Natural killer cell (primary cell): ENCODE results near the gene MRPL36. TPM values are rescaled to one million over a fixed set of nuclear protein-coding genes. Genes with fewer than 3 reads are reported as not detected.

ENCODE experiments used
- ATAC-seq, 3 donors: fragments of 150-1000 bp in 2 of 3; fragments of 200-7000 bp in 1 of 3; cut with Tn5 transposase; 1 replicate in 1 of 3; 2 replicates in 2 of 3; pipeline ENCODE4 v1.10.0; 2021; ENCODE audit warnings: mild to moderate bottlenecking in 2 of 3, moderate library complexity in 2 of 3
- DNase-seq, 2 donors: peaks; one replicate each; pipeline versions ENCODE4 v3.0.0 to v3.0.0-alpha.2; 2013 to 2021; ENCODE audit warnings: mixed read lengths in 1 of 2
- H3K27ac ChIP-seq: one replicate; pipeline ENCODE4 v1.5.1; 2013; ENCODE audit warnings: mild to moderate bottlenecking, low read length
- H3K27me3 ChIP-seq: one replicate; pipeline ENCODE4 v1.6.1; 2013; ENCODE audit warnings: low read length; ENCODE audit not compliant: control insufficient read depth, insufficient read depth
- H3K36me3 ChIP-seq: one replicate; pipeline ENCODE4 v1.6.1; 2013; ENCODE audit warnings: low read length; ENCODE audit not compliant: control insufficient read depth, insufficient read depth
- H3K4me1 ChIP-seq: one replicate; pipeline ENCODE4 v1.6.1; 2013; ENCODE audit warnings: low read length; ENCODE audit not compliant: control insufficient read depth, insufficient read depth
- H3K4me3 ChIP-seq: one replicate; pipeline ENCODE4 v1.5.1; 2013; ENCODE audit warnings: low read length
- H3K9me3 ChIP-seq: one replicate; pipeline ENCODE4 v1.6.1; 2013; ENCODE audit warnings: low read length; ENCODE audit not compliant: control insufficient read depth, insufficient read depth
- H3K27ac Mint-ChIP-seq, 2 donors: one replicate each; pipeline ENCODE4 v1.8.0; 2022; ENCODE audit warnings: mild to moderate bottlenecking in 2 of 2, mixed read lengths in 2 of 2, moderate library complexity in 1 of 2
- H3K27me3 Mint-ChIP-seq, 2 donors: one replicate each; pipeline ENCODE4 v1.8.0; 2022; ENCODE audit warnings: low read depth in 2 of 2, mixed read lengths in 2 of 2
- H3K36me3 Mint-ChIP-seq: one replicate; pipeline ENCODE4 v1.8.0; 2022; ENCODE audit warnings: mixed read lengths
- H3K4me1 Mint-ChIP-seq, 2 donors: one replicate each; pipeline ENCODE4 v1.8.0; 2022; ENCODE audit warnings: mixed read lengths in 2 of 2
- H3K4me3 Mint-ChIP-seq: one replicate; pipeline ENCODE4 v1.8.0; 2022; ENCODE audit warnings: mild to moderate bottlenecking, moderate library complexity, mixed read lengths
- H3K9me3 Mint-ChIP-seq, 2 donors: one replicate each; pipeline ENCODE4 v1.8.0; 2022; ENCODE audit warnings: mixed read lengths in 2 of 2
- WGBS: methylation state at CpG from one replicate; pipeline ENCODE4 v1.1.7; 2013; ENCODE audit warnings: missing lambda C conversion rate; ENCODE audit not compliant: insufficient coverage; 5-methylcytosine and 5-hydroxymethylcytosine counted together
- intact Hi-C: fragments of 100-400 bp; cut with micrococcal nuclease; formaldehyde crosslinking; loops from one replicate; pipeline ENCODE4 v1.14.2; 2022
- total RNA-seq, 4 donors: library from RNA; stranded (reverse); fragments of 120-200 nt in 1 of 4; gene quantifications; one replicate each; pipeline versions ENCODE4 v1.2.3 to v1.2.4, GENCODE V29; 2013 to 2022
- TF ChIP-seq, protein P1 (sequence below): fragments of 200-600 bp; IDR thresholded peaks from one replicate; pipeline ENCODE4 v1.8.0; 2022; ENCODE audit warnings: antibody characterized with exemption

The MRPL36 gene
- total RNA-seq, 3 donors from 2014 or later (not counting 1 experiment from before 2014, with no cell fraction given), result 14.1 to 21.2 (median 17.1) TPM

DNA sequence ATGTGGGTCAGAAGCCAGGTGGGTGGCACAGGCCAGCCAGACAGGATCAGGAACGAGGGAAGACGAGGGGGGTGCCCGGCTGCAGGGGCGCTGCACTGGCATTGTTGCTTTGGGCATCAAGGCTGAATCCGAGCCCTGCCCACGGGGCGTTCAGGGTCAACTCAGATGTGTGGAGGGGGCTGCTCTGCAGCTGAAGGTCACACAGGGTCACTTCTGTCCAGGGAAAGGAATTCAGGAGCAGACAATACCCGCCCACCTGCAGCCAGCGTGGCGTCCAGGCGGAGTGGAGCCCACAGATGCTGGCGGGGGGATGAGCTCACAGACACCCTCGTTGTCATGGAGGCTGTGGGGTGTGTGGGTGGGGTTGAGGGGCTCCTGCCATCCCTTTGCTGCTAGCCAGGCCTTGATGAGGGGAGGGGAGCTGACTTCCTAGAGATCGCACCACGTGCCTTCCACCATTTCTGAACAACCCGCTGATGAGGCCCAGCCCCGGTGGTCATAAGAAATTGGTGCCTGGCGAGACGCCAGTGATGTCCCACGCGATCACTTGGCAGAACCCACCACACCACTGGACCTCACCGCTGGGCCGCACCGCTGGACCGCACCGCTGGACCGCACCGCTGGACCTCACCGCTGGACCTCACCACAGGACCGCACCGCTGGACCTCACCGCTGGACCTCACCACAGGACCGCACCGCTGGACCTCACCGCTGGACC is 31.2 kb downstream of the MRPL36 start:
- WGBS, result 92% methylated on average over 32 of the region's 35 CpGs
- ATAC-seq, result no peak
- H3K4me1 Mint-ChIP-seq, result no peaks in the 10 kb centered on the region

DNA sequence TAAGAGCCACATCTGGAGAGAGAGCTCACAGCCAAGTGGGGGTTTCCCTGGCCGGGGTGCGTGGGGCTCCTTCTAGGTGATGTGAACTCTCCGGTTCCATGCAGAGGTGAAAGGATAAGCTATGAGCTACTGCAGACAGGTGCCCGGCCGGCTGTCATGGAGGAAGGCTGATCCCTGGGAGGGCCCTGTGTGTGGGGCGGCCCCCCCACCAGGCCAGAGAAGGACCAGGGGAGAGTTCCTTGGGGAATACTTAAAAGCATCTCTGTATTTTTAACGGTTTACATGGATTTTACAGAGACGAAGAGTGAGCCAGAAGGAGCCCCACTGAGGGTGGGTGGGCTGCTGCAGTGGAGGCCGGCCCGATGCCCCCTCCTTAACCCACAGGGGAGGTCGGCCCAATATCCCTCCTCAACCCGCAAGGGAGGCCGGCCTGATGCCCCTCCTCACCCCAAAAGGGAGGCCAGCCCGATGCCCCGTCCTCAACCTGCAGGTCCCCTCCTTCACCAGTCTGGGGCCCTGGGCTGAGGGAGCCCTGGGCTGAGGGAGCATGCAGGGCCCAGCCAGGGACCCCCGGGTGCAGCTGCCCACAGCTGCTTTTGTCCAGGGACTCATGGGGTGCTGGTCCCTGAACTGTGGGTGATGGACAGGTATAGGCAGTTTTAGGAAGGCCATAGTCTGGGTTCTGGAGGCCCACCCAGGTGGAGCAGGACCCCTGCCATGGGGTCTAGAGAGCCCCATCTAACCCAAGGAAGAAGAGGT is 31.9 kb downstream of the MRPL36 start:
- Mint-ChIP-seq H3K27ac (no peak overlapping the region), H3K4me1 (no peaks in the 10 kb centered on the region), H3K36me3 (no peaks in the 10 kb centered on the region), H3K9me3 (no peaks in the 10 kb centered on the region), H3K27me3 (peaks cover 14 to 15% of the 10 kb centered on the region in 2 donors), H3K4me3 (no peak overlapping the region)
- WGBS, result 87% methylated on average over 16 of the region's 16 CpGs
- TF ChIP-seq, protein P1, sequence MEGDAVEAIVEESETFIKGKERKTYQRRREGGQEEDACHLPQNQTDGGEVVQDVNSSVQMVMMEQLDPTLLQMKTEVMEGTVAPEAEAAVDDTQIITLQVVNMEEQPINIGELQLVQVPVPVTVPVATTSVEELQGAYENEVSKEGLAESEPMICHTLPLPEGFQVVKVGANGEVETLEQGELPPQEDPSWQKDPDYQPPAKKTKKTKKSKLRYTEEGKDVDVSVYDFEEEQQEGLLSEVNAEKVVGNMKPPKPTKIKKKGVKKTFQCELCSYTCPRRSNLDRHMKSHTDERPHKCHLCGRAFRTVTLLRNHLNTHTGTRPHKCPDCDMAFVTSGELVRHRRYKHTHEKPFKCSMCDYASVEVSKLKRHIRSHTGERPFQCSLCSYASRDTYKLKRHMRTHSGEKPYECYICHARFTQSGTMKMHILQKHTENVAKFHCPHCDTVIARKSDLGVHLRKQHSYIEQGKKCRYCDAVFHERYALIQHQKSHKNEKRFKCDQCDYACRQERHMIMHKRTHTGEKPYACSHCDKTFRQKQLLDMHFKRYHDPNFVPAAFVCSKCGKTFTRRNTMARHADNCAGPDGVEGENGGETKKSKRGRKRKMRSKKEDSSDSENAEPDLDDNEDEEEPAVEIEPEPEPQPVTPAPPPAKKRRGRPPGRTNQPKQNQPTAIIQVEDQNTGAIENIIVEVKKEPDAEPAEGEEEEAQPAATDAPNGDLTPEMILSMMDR, result no peak
- no peak for DNase-seq
- no peaks in the 10 kb centered on the region for H3K9me3 ChIP-seq
- H3K27me3 ChIP-seq, result no peaks in the 10 kb centered on the region
- no peaks in the 10 kb centered on the region for H3K36me3 ChIP-seq
- ATAC-seq, result no peak
- H3K27ac ChIP-seq, result no peak overlapping the region
- no peaks in the 10 kb centered on the region for H3K4me1 ChIP-seq
- intact Hi-C loops, result no loop called here
- H3K4me3 ChIP-seq, result no peak overlapping the region

More for the DNA sequence above, 31.2 kb downstream of the MRPL36 start:
- Histone ChIP-seq H3K4me3 (no peak overlapping the region), H3K36me3 (no peaks in the 10 kb centered on the region), H3K27ac (no peak overlapping the region), H3K9me3 (no peaks in the 10 kb centered on the region), H3K27me3 (no peaks in the 10 kb centered on the region), H3K4me1 (no peaks in the 10 kb centered on the region)
- TF ChIP-seq, protein P1, result no peak
- intact Hi-C loops, result no loop called here
- no peak for DNase-seq
- Mint-ChIP-seq H3K27ac (no peak overlapping the region), H3K9me3 (no peaks in the 10 kb centered on the region), H3K4me3 (no peak overlapping the region), H3K36me3 (no peaks in the 10 kb centered on the region), H3K27me3 (peaks cover 13 to 16% of the 10 kb centered on the region in 2 donors)

DNA sequence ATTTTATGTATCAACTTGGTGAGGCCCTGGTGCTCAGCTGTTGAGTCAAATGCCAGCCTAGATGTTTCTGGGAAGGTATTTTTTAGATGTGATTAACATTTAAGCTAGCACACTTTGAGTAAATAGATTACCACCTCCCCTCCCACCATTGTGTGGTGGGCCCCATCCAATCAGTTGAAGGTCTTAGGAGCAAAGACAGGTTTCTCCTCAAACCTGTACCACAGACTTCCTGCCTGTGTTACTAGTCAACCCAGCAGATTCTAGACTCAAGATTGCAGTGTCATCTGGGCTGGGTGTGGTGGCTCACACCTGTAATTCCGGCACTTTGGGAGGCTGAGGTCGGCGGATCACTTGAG is 33.8 kb downstream of the MRPL36 start:
- Histone ChIP-seq H3K36me3 (no peaks in the 10 kb centered on the region), H3K4me1 (no peaks in the 10 kb centered on the region), H3K9me3 (no peaks in the 10 kb centered on the region), H3K4me3 (no peak overlapping the region), H3K27me3 (no peaks in the 10 kb centered on the region), H3K27ac (no peak overlapping the region)
- Mint-ChIP-seq H3K27me3 (peaks cover 4 to 19% of the 10 kb centered on the region in 2 donors), H3K36me3 (no peaks in the 10 kb centered on the region), H3K9me3 (no peaks in the 10 kb centered on the region), H3K4me1 (no peaks in the 10 kb centered on the region), H3K4me3 (no peak overlapping the region), H3K27ac (no peak overlapping the region)
- WGBS, result 83% methylated on average over 3 of the region's 3 CpGs
- no peak for ATAC-seq
- TF ChIP-seq, protein P1, result no peak
- intact Hi-C loops, result no loop called here
- no peak for DNase-seq
